Neural progenitor cell (in vitro differentiated cells): ENCODE results near the gene ZNF329.

ENCODE experiments used
- EZH2 ChIP-seq: fragments of 200-600 bp; sonication (generic); IDR thresholded peaks from 2 replicates; pipeline ENCODE4 v1.6.1; 2017; ENCODE audit warnings: antibody characterized with exemption, mild to moderate bottlenecking, moderate library complexity
- EZH2phosphoT487 ChIP-seq: fragments of 200-600 bp; sonication (generic); IDR thresholded peaks from 2 replicates; pipeline ENCODE4 v1.6.1; 2017; ENCODE audit warnings: antibody characterized with exemption
- TF ChIP-seq, protein P1 (sequence below): fragments of 200-600 bp; sonication (generic); IDR thresholded peaks from 2 replicates; pipeline ENCODE4 v1.5.1; 2017; ENCODE audit warnings: antibody characterized with exemption, mild to moderate bottlenecking

DNA sequence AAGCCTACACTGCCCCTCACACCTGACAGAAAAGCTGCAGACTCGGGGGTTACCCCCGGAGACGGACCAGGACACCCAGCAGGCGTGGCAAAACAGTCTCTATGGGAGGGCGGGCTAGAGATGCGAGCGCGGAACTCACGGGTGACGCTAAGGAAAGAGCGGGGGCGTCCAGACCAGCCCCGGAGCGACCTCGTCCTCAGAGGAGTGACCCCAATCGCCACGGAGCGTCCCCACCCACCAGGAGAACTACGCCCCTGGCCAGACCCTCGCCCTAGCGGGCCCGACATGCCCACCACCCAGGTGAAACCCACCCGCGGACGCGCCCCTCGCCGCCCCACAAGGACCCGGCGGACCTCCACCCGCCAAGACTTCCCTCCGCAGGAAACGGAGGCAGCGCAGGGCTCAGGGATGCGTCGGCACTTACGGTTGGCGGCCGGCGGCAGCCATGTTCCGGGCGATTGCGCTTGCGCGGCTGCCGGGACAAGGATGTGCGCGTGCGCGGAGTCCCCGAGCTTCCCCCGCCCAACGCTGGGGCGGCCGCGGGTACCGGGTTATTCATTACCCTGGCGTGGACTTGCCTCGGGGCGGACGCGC is at the start of gene ZNF329:
- TF ChIP-seq, protein P1, sequence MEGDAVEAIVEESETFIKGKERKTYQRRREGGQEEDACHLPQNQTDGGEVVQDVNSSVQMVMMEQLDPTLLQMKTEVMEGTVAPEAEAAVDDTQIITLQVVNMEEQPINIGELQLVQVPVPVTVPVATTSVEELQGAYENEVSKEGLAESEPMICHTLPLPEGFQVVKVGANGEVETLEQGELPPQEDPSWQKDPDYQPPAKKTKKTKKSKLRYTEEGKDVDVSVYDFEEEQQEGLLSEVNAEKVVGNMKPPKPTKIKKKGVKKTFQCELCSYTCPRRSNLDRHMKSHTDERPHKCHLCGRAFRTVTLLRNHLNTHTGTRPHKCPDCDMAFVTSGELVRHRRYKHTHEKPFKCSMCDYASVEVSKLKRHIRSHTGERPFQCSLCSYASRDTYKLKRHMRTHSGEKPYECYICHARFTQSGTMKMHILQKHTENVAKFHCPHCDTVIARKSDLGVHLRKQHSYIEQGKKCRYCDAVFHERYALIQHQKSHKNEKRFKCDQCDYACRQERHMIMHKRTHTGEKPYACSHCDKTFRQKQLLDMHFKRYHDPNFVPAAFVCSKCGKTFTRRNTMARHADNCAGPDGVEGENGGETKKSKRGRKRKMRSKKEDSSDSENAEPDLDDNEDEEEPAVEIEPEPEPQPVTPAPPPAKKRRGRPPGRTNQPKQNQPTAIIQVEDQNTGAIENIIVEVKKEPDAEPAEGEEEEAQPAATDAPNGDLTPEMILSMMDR: no peak
- peak; percentile 18 for TF ChIP-seq EZH2
- no peak for TF ChIP-seq EZH2phosphoT487
